OCI-LY3 (cell line): ENCODE measurements around the gene NAP1L1.

ENCODE experiments used
- CTCF ChIP-seq: fragments of 200-600, 300-600 bp; sonication (generic); IDR thresholded peaks from 2 replicates; pipeline ENCODE4 v1.5.1; 2014; ENCODE audit warnings: antibody characterized with exemption, low read length, low read depth
- EZH2phosphoT487 ChIP-seq: fragments of 200-600 bp; shearing (Covaris generic); IDR thresholded peaks from 2 replicates; pipeline ENCODE4 v1.6.1; 2018; ENCODE audit warnings: antibody characterized with exemption, mixed run types, low read depth

- TF ChIP-seq CTCF (no peak), EZH2phosphoT487 (no peak)
Measured at GRCh38 chr12:76013603-76014002, 70.9 kb downstream of the NAP1L1 start.
